Measurements from ENCODE around the gene ARAP2.

GRCh38 chr4:36163198-36163597, 81.1 kb downstream of the ARAP2 start:
- TF ChIP-seq POLR2AphosphoS5 (IDR thresholded peaks at IDR 0.05; ENCODE audit: low read depth, low read length) (no peak), POLR2A (IDR thresholded peaks at IDR 0.05; ENCODE audit: low read depth, low read length) (no peak), TAF1 (IDR thresholded peaks at IDR 0.05; ENCODE audit: borderline replicate concordance, low read depth, low read length) (no peak)
